RWPE2 (cell line): ENCODE data around the gene ZBTB43.

Experiments
- ATAC-seq: fragments of 200-7000 bp; cut with Tn5 transposase; 3 replicates; pipeline ENCODE4 v1.9.1; 2021; ENCODE audit warnings: low read depth
- DNase-seq: peaks from one replicate; pipeline ENCODE4 v3.0.0-alpha.2; 2020; ENCODE audit warnings: low spot score
- H3K27ac ChIP-seq: fragments of 450-650 bp; 2 replicates; pipeline ENCODE4 v1.5.1; 2017; ENCODE audit warnings: mild to moderate bottlenecking; ENCODE audit not compliant: poor library complexity, severe bottlenecking
- H3K27me3 ChIP-seq: fragments of 250-450 bp; sonication (Bioruptor Pico); 2 replicates; pipeline ENCODE4 v1.5.1; 2021; ENCODE audit warnings: mild to moderate bottlenecking, moderate library complexity; ENCODE audit not compliant: insufficient read depth, poor library complexity, severe bottlenecking
- H3K36me3 ChIP-seq: fragments of 250-450 bp; sonication (Bioruptor Pico); 2 replicates; pipeline ENCODE4 v1.5.1; 2020; ENCODE audit warnings: low read depth, mild to moderate bottlenecking, moderate library complexity
- H3K4me1 ChIP-seq: fragments of 250-450 bp; sonication (Bioruptor Pico); 2 replicates; pipeline ENCODE4 v1.5.1; 2021; ENCODE audit warnings: mild to moderate bottlenecking, moderate library complexity; ENCODE audit not compliant: insufficient read depth, poor library complexity, severe bottlenecking
- H3K4me3 ChIP-seq: fragments of 250-450 bp; sonication (Bioruptor Pico); 2 replicates; pipeline ENCODE4 v1.5.1; 2021; ENCODE audit warnings: mild to moderate bottlenecking, moderate library complexity; ENCODE audit not compliant: severe bottlenecking
- H3K9me3 ChIP-seq: fragments of 250-450 bp; sonication (Bioruptor Pico); 2 replicates; pipeline ENCODE4 v1.5.1; 2021; ENCODE audit warnings: mild to moderate bottlenecking, moderate library complexity; ENCODE audit not compliant: severe bottlenecking
- CTCF ChIP-seq: fragments of 450-650 bp; IDR thresholded peaks from one replicate; pipeline ENCODE4 v1.5.1; 2017; ENCODE audit warnings: mild to moderate bottlenecking, moderate library complexity; ENCODE audit not compliant: poor library complexity, severe bottlenecking

ZBTB43 gene

GRCh38 chr9:126794441-126794840 is 10.4 kb upstream of the ZBTB43 start:
- Histone ChIP-seq H3K4me1 (peaks cover 25% of the 10 kb centered on the region), H3K27ac (peak overlapping the region; percentile 88), H3K36me3 (no peaks in the 10 kb centered on the region), H3K4me3 (no peak overlapping the region), H3K9me3 (no peaks in the 10 kb centered on the region), H3K27me3 (no peaks in the 10 kb centered on the region)
- ATAC-seq = no peak
- TF ChIP-seq CTCF = no peak
- DNase-seq = no peak

- Histone ChIP-seq H3K27ac (no peak overlapping the region), H3K9me3 (no peaks in the 10 kb centered on the region), H3K27me3 (no peaks in the 10 kb centered on the region), H3K4me1 (peaks cover 21% of the 10 kb centered on the region), H3K36me3 (no peaks in the 10 kb centered on the region), H3K4me3 (no peak overlapping the region)
- TF ChIP-seq CTCF = no peak
- DNase-seq = no peak
- no peak for ATAC-seq
These were observed 8.1 kb upstream of the ZBTB43 start for GRCh38 chr9:126796758-126797157.

GRCh38 chr9:126797903-126798302 is 6.9 kb upstream of the ZBTB43 start:
- no peaks in the 10 kb centered on the region for H3K36me3 ChIP-seq
- TF ChIP-seq CTCF = no peak
- H3K27ac ChIP-seq = no peak overlapping the region
- H3K27me3 ChIP-seq = no peaks in the 10 kb centered on the region
- DNase-seq = no peak
- no peak for ATAC-seq
- H3K4me1 ChIP-seq = peaks cover 14% of the 10 kb centered on the region
- H3K9me3 ChIP-seq = no peaks in the 10 kb centered on the region
- H3K4me3 ChIP-seq = no peak overlapping the region

GRCh38 chr9:126799034-126799433 is 5.8 kb upstream of the ZBTB43 start:
- no peak overlapping the region for H3K4me3 ChIP-seq
- ATAC-seq (no peak), DNase-seq (no peak)
- H3K27me3 ChIP-seq = no peaks in the 10 kb centered on the region
- H3K9me3 ChIP-seq = no peaks in the 10 kb centered on the region
- peaks cover 5% of the 10 kb centered on the region for H3K4me1 ChIP-seq
- no peaks in the 10 kb centered on the region for H3K36me3 ChIP-seq
- no peak for TF ChIP-seq CTCF
- H3K27ac ChIP-seq = no peak overlapping the region

GRCh38 chr9:126802318-126803059 is 2.4 kb upstream of the ZBTB43 start:
- Histone ChIP-seq H3K4me1 (peaks cover 16% of the 10 kb centered on the region), H3K9me3 (no peaks in the 10 kb centered on the region), H3K27me3 (no peaks in the 10 kb centered on the region), H3K36me3 (peaks cover 5% of the 10 kb centered on the region), H3K4me3 (no peak overlapping the region), H3K27ac (no peak overlapping the region)
- ATAC-seq (no peak), DNase-seq (no peak)
- no peak for TF ChIP-seq CTCF
